GM19372 (cell line): Measurements from ENCODE around the gene PDE11A.

Experiments used
- ATAC-seq: cut with Tn5 transposase; IDR thresholded peaks from one replicate; pipeline ENCODE4 v1.9.1; 2021; ENCODE audit warnings: mild to moderate bottlenecking, low read depth, moderate library complexity; ENCODE audit not compliant: unreplicated experiment

Gene PDE11A

DNA sequence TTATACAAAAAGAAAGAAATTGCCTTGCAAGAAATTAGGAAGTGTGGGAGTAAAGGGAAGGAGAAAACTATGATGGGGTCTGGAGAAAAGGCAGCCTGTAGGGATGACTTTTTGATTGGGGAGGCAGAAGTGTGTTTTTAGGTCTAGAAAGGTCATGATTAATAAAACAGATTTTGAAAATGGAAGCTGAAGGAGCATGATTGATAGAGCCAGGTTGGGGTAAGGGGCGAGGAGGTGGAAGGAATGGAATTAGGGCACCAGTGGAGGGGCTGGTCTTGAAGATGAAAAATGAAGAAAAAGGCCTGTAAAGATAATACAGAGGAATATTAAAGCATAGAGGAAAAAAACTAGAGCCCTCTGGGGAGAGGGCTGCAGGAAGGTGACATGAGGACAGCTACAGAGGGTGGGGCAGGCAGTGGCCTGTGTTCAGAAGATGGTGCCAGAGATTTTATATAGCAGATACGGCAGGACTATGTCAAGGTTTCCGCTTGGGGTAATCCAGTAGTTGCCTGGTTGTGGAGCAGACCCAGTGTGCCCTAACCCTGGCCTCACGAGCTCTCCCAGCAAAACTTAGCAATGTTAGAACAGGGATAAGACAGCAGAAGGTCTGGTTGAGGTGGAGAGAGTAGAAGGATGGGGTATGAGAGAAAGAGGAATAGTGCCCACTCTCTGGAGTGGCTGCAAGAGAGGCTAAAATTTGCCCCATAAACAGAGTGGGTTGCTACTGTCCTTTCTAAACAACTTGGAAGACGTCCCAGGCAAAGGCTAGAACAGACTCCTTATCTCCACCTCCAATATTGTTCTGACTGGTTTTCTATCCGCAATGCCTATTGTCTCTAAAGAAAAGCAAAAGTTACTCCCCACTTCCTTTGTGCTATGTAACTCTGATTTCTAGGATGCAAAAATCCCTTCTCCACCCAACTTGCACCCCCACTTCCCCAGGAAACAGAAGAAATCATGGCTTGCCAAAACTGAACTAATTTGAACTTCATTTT lies 392.7 kb downstream of the PDE11A start:
- ATAC-seq, result no peak

DNA sequence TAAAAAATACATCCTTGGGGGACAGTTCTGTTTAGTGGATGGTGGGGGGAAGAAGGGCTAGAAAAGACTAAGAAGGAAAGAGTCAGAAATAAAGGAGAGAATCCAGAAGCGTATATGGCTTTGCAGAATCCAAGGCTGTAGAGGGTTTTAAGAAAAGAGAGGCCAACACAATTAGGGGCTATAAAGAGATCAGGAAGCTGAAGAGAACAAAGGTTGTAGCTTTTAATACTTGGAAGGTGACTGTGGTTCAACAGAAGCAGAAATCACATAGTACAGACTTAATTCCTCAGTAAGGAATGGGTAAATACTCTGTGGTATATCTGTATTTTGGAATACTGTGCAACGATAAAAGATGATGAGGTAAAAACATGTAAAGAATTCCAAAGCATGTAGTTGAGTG lies 393.6 kb downstream of the PDE11A start:
- no peak for ATAC-seq

DNA sequence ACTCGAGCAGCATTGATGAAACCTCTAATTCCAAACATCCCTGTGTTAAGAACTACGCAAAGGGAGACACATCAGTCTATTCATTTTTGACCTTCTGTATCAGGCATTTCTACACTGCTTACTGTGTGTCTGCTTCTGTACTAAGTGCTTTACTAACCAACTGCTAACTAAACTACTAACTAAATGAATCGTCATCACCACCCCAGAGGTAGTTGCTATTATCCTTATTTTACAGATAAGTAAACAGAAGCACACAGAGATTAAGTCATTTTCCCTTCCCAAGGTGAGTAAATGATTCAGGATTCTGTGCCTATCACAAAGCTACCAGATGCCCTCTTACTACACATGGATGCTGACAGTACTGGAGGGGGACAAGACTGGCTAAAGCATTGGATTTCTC lies 395.9 kb downstream of the PDE11A start:
- no peak for ATAC-seq

DNA sequence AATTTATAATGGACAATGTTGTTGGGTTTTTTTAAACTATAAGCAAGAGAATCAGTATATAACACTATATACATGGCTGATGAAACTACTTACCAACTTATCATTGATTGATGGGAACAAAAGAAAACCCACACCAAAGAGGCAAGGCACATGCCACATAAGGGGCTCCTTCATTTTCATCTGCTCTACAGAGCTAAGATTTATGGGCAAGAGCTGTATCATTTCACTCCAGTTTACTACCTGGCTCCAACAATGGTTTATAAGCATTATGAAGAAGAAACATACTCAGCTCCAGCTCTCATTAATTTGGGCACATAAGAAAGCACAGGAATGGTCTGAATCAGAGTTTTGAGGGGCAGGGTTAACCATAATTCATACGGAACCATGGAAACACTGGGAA lies 396.8 kb downstream of the PDE11A start:
- no peak for ATAC-seq

DNA sequence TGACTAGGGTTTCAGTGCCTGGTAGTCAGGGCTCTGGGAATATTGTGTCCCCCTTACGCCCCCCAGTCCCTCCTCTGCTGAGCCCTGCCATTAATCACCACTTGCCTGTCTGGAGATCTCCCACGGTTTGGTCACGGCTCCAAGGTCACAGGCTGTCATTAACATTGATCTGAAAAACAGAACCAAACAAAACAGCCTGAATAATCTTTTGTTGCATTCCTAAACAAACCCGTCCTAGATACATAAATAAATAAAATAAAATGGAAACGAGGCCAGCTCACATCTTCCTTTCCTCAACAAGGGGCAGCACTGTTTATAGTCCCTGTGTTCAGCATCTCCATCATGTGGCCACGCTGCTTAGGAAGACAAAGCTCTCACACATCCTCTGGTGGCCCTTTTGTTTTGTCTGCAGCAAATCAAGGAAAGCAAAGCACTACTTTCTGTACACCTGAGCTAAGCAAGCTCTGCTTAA lies 397.2 kb downstream of the PDE11A start:
- no peak for ATAC-seq

DNA sequence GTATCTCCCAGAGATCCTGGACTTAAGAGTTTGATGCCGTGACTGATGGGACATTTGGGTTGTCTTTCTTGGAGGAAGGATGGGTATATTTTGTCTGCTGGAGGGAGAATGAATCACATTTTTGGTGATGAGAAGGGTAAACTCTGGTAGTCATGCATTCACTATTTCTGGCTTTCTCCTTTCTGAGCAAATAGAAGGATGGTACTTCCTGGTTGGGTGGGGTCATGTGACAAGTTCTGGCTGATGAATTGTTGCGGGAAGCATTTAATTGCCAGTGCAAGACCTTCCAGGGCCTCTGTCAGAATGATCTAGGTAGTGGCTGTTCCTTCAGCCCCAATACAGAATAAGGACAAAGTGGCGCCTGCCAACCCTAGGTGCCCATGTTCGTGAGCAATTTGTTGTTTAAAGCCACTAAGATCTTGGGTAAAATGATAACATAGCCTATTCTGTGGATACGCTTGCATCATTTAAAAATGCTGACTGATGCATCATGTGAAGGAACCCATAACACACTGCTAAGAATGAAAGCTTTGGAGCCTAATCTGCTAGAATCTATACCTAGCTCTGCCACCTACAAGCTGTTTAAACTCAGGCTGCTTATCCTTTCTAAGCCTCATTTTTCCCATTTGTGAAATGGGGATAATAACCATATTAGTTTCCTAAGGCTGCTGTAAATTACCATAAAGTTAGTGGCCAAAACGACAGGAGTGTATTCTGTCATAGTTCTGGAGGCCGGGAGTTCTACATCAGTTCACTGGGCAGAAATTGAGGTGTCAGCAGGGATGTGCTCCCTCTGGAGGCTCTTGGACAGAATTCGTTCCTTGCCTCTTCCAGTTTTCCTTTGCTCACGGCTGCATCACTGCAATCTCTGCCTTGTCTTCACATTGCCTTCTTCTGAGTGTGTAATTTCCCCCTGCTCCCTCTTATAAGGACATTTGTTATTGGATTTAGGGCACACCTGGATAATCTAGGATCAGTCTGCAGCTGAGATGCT lies 398.7 kb downstream of the PDE11A start:
- ATAC-seq, result no peak

DNA sequence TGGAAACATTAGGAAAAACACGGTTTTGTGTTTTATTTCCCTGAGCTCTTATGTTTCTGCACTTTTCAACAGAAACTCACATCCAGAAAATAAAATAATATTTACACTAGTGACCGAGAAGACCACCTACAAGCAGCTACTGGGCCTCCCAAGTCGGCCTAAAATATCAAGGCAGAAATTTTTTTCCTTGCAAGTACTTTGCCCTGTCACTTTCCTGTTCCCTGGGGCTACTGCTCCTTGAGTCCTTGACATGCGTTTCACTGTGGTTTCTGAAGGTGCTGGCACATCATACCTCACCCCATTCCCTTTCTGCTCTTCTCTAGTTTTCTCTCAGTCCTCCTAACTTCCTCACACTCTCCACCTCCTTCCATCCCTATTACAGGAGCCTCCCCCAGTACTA lies 400.9 kb downstream of the PDE11A start:
- ATAC-seq, result no peak

DNA sequence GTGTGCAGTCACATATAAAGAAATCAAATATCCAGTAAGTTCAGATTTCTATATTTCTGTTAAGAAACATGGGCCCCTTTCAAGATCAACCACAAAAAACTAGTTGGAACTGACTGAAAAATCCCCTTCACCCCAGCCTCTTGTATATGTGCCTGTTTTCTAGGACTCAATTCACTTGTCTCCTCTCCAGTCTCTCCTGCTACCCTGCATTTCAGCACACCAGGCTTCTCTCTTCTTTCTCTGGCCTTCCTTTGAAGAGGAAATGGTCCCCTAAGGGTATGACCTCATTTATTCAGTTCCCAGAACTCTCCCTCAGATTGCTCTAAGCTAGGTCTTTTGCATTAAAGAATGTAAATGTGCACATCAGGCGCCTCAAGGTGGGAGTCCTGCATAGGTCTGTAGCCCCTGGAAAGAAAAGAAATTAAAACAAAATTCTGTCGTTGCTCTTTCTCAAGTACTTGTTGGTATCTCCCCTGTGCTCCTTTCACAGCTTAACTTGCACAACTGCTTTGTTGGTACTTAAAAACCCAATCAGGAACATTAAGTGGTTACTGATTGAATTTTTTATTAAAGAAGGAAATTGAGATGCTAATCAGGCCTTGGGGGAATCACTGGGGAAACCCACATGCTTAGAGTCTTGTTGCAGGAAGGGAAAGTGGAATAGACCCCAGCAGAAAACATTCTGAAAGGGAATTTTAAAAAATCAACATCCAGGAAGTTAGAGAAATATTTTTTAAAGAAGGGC lies 401.6 kb downstream of the PDE11A start:
- no peak for ATAC-seq

DNA sequence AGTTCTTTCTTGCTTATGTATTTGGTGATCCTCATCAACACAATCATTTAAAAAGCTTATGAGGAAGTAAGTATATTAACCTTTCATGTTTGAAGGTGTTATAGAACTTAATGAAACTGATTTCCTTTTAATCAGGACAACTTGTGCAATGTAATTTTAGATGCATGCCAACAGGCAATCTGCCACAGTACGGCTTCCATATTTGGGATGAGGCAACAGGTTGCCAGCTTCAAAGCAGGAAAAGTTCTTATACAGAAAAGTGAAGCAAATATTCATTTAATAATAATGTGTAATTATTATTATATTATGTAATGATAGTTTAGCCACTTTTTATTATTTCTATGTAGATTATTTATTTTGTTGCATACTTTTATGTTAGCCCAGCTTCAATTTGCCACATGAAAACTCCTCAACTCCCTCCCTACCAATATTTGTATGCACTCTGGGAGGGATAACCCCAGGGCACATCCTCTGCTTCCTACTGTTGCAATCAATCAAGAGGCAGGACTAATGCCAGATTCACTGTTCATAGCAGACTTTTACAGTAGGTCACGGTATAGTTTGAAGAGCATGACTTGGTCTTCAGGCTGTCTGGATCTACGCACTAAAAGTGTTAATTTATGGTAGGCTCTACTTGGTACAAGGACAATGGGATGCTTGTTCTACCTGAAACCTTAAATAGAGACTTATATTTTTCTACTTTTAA lies 402.8 kb downstream of the PDE11A start:
- ATAC-seq, result no peak

DNA sequence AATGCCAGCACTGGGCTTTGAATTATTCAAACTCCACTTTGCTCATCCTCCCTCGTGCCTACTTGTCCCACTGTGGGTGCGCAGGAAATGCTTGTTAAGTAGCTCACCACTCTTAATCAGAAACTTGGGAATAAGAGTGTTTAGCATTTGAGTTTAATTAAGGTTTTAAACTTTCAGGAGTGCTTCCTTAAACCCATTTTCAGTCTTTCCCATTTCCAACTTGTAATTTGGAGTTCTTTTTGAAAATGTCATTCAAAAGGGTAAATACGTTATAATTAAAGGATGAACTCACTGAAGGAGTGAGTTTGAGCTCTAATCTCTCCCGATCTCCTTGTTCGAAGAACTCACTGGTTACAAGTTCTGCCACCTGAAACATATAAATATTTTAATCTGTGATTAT lies 403.4 kb downstream of the PDE11A start:
- no peak for ATAC-seq

DNA sequence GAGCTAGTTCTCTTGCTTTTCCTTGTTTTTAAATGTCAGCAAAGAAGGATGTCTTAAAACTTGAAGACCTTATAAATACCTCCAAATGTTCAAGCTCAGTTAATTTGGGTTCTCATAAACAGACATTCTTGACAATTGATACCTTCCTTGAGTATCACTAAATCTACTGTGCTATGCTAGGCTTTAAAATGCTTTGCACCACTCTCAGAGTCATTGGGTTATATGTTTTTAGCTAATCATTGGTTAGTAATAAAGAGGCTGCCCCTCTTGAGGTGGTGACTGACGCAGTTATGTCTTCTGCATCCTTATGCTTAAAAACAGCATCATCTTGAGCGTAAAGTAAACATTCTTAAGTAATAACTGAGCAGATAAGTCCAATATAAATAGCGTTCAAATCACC lies 404.0 kb downstream of the PDE11A start:
- no peak for ATAC-seq

DNA sequence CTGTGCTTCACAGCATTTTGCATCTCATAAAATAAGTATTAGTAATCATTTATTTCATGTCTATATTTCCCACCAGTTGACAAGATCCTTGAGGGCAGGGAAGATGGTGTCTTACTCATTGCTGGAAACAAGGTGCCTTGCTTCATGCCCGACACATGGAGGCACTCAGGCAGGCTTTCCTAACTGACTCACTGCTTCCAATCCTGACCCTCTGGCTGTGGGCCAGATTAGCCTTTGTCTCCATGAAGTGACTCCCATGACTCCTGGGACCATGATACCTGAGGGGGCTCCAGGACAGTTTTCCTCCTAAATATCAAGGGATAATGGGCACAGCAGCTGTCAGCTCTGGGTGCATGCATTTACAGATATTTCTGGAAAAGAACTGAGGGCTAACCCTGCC lies 405.0 kb downstream of the PDE11A start:
- ATAC-seq, result no peak

DNA sequence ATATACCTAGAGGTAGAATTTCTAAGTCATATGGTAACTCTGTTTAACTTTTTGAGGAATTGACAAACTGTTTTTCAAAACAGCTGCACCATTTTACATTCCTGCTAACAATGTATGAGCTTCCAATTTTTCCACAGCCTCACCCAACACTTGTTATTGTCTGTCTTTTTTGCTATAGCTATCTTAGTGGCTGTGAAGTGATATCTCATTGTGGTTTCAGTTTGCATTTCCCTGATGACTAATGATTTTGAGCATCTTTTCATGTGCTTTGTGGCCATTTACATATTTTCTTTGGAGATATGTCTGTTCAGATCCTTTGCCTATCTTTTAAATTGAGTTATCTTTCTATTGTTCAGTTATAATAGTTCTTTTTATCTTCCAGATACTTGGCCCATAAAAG lies 406.2 kb downstream of the PDE11A start:
- no peak for ATAC-seq

DNA sequence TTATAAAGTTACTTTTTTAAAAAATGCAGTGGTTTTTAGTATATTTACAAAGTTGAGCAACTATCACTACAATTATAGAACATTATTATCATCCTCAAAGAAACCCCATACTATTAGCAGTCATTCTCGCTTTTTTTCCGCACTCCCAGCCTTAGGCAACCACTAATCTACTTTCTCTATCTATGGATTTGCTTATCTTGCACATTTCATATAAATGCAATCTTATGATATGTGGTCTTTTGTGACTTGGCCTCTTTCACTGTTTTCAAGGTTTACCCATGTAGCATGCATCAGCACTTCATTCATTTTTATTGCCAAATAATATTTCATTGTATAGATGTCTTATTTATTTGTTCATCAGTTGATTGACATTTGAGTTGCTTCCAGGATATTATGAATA lies 406.6 kb downstream of the PDE11A start:
- no peak for ATAC-seq

DNA sequence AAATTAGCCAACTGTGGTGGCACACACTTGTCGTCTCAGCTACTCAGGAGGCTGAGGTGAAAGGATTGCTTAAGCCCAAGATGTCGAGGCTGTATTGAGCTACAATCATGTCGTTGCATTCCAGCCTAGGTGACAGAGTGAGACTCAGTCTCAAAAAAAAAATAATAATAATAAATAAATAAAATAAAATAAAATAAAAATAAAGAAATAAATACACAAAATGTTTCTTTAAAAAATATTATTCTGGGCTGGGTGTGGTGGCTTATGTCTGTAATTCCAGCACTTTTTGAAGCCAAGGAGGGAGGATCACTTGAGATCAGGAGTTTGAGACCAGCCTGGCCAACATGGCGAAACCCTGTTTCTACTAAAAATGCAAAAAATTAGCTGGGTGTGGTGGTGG lies 407.2 kb downstream of the PDE11A start:
- no peak for ATAC-seq

DNA sequence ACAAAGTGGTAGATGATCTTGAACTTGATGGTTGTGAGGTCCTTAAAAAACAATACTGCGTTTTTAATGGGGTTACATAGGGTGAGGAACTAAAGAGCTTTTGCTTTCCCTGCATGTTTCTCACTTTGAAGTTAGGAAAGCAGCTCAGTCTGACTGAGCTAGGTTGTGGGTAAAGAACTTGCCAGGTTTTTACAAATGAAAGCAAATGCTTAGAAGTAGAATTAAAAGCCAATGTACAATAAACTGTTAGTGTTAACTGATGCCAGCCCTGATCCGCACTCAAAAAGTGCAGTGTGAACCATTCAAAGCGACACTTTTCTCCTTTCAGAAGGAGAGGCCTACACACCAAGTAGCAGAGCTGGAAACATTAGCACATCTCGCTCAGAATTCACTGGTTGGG lies 409.7 kb downstream of the PDE11A start:
- no peak for ATAC-seq

DNA sequence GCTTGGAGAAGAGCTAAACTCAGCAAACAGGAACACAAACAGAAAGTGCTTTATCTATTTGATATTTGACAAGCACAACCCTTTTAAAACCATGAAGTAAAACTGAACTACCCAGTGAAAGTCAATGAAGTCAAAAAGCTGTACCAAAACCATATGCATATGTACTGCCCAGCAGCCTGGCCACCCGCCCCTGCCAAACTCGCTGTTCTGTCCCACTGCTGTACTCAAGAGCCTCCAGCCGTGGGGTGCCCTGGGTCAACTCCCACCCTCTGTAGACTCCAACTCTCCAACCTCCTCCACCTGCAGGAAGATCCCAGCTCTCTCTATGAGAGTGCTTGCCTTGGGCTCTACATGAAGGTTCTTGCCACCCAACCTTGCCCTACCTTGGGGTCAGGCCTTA lies 411.8 kb downstream of the PDE11A start:
- no peak for ATAC-seq

DNA sequence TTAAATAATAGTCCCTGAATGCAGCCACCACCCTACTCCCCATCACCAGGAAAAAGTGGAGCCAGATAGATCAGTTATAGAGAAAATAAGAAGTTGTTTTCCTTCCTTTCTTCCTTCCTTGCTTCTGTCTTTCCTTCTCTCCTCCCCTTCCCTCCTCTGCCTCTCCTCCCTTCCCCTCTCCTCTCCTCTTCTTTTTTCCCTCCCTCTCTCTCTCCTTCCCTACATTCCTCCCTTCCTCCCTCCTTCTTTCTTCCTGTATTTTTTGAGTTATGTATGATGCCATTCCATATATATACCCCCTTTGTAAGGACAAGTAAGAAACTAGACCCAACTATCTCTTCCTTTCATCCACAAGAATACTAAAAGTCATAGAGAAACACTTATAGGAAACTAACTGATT lies 414.3 kb downstream of the PDE11A start:
- no peak for ATAC-seq

DNA sequence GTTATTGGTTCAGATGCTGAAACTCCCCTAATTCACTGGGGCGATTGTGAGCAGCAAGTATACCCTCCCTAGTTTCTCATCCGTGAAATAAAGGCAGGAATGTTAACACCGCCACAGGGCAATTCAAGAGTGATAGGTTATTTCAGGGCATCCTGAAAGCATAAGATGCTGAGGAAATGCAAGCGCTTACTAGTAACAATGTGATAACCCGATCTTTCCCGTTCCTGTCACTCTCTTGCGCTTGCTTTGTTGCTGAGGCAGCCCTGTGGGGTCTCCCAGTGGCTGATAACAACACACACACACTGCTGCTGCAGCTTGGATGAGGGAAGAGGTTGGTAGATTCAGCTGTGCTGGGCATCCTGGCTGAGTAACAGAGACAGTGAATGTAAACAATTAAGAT lies 420.7 kb downstream of the PDE11A start:
- ATAC-seq, result no peak
